ENCODE measurements around the gene LMCD1. TPM values are rescaled to one million over a fixed set of nuclear protein-coding genes. Genes with fewer than 3 reads are reported as not detected.

The LMCD1 gene
- total RNA-seq, 1 experiment from 2014 or later = 23.9 TPM

DNA sequence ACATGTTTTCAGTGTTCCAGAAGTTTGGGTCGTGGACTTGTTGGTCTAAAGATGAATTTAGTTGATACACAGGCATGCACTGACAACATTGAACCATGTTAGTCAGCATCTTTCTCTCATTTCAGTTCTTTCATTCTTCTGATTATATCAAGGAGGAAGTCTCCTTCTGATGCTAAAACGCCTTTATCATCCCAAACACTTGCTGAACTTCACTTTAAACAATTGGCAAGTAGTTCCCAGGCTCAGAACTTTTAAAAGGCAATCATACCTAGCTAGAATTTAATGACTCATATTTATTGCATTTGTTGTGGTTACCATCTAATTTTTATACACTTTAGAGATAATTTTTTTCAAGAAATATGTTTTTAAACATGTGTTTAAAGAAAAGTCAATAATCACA is 15.9 kb downstream of the LMCD1 start:
- TF ChIP-seq, protein P1, sequence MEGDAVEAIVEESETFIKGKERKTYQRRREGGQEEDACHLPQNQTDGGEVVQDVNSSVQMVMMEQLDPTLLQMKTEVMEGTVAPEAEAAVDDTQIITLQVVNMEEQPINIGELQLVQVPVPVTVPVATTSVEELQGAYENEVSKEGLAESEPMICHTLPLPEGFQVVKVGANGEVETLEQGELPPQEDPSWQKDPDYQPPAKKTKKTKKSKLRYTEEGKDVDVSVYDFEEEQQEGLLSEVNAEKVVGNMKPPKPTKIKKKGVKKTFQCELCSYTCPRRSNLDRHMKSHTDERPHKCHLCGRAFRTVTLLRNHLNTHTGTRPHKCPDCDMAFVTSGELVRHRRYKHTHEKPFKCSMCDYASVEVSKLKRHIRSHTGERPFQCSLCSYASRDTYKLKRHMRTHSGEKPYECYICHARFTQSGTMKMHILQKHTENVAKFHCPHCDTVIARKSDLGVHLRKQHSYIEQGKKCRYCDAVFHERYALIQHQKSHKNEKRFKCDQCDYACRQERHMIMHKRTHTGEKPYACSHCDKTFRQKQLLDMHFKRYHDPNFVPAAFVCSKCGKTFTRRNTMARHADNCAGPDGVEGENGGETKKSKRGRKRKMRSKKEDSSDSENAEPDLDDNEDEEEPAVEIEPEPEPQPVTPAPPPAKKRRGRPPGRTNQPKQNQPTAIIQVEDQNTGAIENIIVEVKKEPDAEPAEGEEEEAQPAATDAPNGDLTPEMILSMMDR (IDR thresholded peaks at IDR 0.05; ENCODE audit: insufficient read depth in 1 of 2, low read depth in 1 of 2, low read length in 1 of 2, severe bottlenecking in 1 of 2, unreplicated experiment in 1 of 2) = no peak
- ChIA-PET POLR2A (no interaction called here), CTCF (no interaction called here)
- H3K27ac Mint-ChIP-seq (ENCODE audit: unreplicated experiment) = no peak overlapping the region
- no peaks in the 10 kb centered on the region for H3K9me3 Mint-ChIP-seq (ENCODE audit: unreplicated experiment)
- Histone ChIP-seq H3K27me3 (replicated peaks; ENCODE audit: control insufficient read depth, insufficient read depth, low read length) (no peaks in the 10 kb centered on the region), H3K9me3 (no peaks in the 10 kb centered on the region), H3K4me3 (ENCODE audit: low read depth, low read length) (no peak overlapping the region), H3K36me3 (ENCODE audit: control insufficient read depth, insufficient read depth, low read length) (no peaks in the 10 kb centered on the region), H3K4me1 (no peaks in the 10 kb centered on the region)
- no peak for DNase-seq
- no peak overlapping the region for H3K4me3 Mint-ChIP-seq (ENCODE audit: unreplicated experiment)
- no TSS peak for BruUV-seq (replicated peaks)
- H3K27me3 Mint-ChIP-seq (ENCODE audit: insufficient read depth, unreplicated experiment) = no peaks in the 10 kb centered on the region
- intact Hi-C loops (cut with micrococcal nuclease; ENCODE audit: unreplicated experiment) = no loop called here
- H3K4me1 Mint-ChIP-seq (ENCODE audit: low read depth, unreplicated experiment) = no peaks in the 10 kb centered on the region
- peaks cover 7% of the 10 kb centered on the region for H3K36me3 Mint-ChIP-seq (ENCODE audit: insufficient read depth, unreplicated experiment)

DNA sequence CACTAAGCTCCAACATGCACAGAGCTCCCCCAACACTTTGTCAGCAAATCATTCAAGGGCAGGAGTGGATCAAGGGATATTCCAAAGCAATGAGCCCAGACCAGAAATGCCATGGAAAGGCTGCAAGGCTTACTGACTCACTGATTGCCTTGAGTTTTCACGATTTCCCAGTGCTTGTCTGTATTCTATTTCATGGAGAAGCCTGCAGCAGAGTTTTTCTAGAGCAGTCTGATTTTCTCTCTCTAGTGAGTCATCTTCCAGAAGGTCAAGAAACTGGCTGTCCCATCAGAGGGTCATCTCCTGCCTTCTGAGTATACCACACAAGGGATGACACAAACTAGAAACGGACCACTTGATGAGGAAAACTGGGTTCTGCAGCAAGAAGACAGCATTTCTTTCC is 16.5 kb downstream of the LMCD1 start:
- no peaks in the 10 kb centered on the region for H3K9me3 ChIP-seq
- no peaks in the 10 kb centered on the region for H3K9me3 Mint-ChIP-seq (ENCODE audit: unreplicated experiment)
- POLR2A ChIA-PET = no interaction called here
- no TSS peak for BruUV-seq (replicated peaks)
- H3K27me3 ChIP-seq (replicated peaks; ENCODE audit: control insufficient read depth, insufficient read depth, low read length) = no peaks in the 10 kb centered on the region
- no peak for DNase-seq
- peaks cover 9% of the 10 kb centered on the region for H3K36me3 Mint-ChIP-seq (ENCODE audit: insufficient read depth, unreplicated experiment)
- H3K4me1 ChIP-seq = no peaks in the 10 kb centered on the region
- H3K4me3 Mint-ChIP-seq (ENCODE audit: unreplicated experiment) = no peak overlapping the region
- no peaks in the 10 kb centered on the region for H3K36me3 ChIP-seq (ENCODE audit: control insufficient read depth, insufficient read depth, low read length)
- CTCF ChIA-PET = no interaction called here
- TF ChIP-seq, protein P1 (IDR thresholded peaks at IDR 0.05; ENCODE audit: insufficient read depth in 1 of 2, low read depth in 1 of 2, low read length in 1 of 2, severe bottlenecking in 1 of 2, unreplicated experiment in 1 of 2) = no peak
- H3K27me3 Mint-ChIP-seq (ENCODE audit: insufficient read depth, unreplicated experiment) = no peaks in the 10 kb centered on the region
- H3K4me1 Mint-ChIP-seq (ENCODE audit: low read depth, unreplicated experiment) = no peaks in the 10 kb centered on the region
- intact Hi-C loops (cut with micrococcal nuclease; ENCODE audit: unreplicated experiment) = no loop called here
- H3K4me3 ChIP-seq (ENCODE audit: low read depth, low read length) = no peak overlapping the region
- no peak overlapping the region for H3K27ac Mint-ChIP-seq (ENCODE audit: unreplicated experiment)

DNA sequence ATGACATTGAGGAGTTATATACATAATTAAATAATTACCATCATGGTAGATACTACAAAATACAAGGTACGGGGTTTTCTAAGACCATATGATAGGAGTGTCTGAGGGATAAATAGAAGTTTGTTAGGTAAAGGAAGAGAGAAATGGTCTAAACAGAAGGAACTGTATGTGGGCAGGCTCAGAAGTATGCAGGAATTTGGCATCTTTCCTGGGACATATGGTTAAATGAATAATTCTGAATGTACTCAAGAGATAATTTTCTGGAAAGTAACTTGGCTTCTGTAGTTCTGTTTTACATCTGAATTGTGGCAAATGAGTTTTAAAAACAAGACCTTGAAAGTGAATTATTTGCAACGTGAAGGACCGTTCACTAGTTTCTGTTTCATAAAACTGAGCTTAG is 17.5 kb downstream of the LMCD1 start:
- H3K27me3 Mint-ChIP-seq (ENCODE audit: insufficient read depth, unreplicated experiment) = no peaks in the 10 kb centered on the region
- POLR2A ChIA-PET = no interaction called here
- H3K4me1 Mint-ChIP-seq (ENCODE audit: low read depth, unreplicated experiment) = no peaks in the 10 kb centered on the region
- H3K4me3 Mint-ChIP-seq (ENCODE audit: unreplicated experiment) = no peak overlapping the region
- H3K4me3 ChIP-seq (ENCODE audit: low read depth, low read length) = no peak overlapping the region
- peaks cover 16% of the 10 kb centered on the region for H3K36me3 Mint-ChIP-seq (ENCODE audit: insufficient read depth, unreplicated experiment)
- H3K36me3 ChIP-seq (ENCODE audit: control insufficient read depth, insufficient read depth, low read length) = no peaks in the 10 kb centered on the region
- BruUV-seq (replicated peaks) = no TSS peak
- H3K27me3 ChIP-seq (replicated peaks; ENCODE audit: control insufficient read depth, insufficient read depth, low read length) = no peaks in the 10 kb centered on the region
- no peak overlapping the region for H3K27ac Mint-ChIP-seq (ENCODE audit: unreplicated experiment)
- H3K9me3 ChIP-seq = no peaks in the 10 kb centered on the region
- intact Hi-C loops (cut with micrococcal nuclease; ENCODE audit: unreplicated experiment) = no loop called here
- CTCF ChIA-PET = no interaction called here
- TF ChIP-seq, protein P1 (IDR thresholded peaks at IDR 0.05; ENCODE audit: insufficient read depth in 1 of 2, low read depth in 1 of 2, low read length in 1 of 2, severe bottlenecking in 1 of 2, unreplicated experiment in 1 of 2) = no peak
- no peak for DNase-seq
- no peaks in the 10 kb centered on the region for H3K9me3 Mint-ChIP-seq (ENCODE audit: unreplicated experiment)
- no peaks in the 10 kb centered on the region for H3K4me1 ChIP-seq
